Fibroblast of lung (primary cell): ENCODE data around the gene TRAPPC5. TPM values are rescaled to one million over a fixed set of nuclear protein-coding genes. Genes with fewer than 3 reads are reported as not detected.
A peak's percentile ranks its signal among the peaks of the same experiment; 100 is the strongest.

Experiments
- DNase-seq, 2 donors: peaks; one replicate each; pipeline versions ENCODE4 v3.0.0 to v3.0.0-alpha.2; 2010; ENCODE audit warnings: low read depth in 2 of 2
- H2AFZ ChIP-seq: 2 replicates; pipeline ENCODE4 v1.5.1; 2012; ENCODE audit warnings: low read length, control low read depth, inconsistent platforms
- H3K27ac ChIP-seq: 2 replicates; pipeline ENCODE4 v1.5.1; 2011; ENCODE audit warnings: low read length, control low read depth; ENCODE audit not compliant: insufficient read depth
- H3K27me3 ChIP-seq: 2 replicates; pipeline ENCODE4 v1.5.1; 2011; ENCODE audit warnings: mild to moderate bottlenecking, low read length; ENCODE audit not compliant: control insufficient read depth, insufficient read depth
- H3K36me3 ChIP-seq: 2 replicates; pipeline ENCODE4 v1.5.1; 2011; ENCODE audit warnings: low read length; ENCODE audit not compliant: control insufficient read depth, insufficient read depth
- H3K4me1 ChIP-seq: 2 replicates; pipeline ENCODE4 v1.5.1; 2011; ENCODE audit warnings: low read length; ENCODE audit not compliant: control insufficient read depth, insufficient read depth; ENCODE audit errors: extremely low read depth
- H3K4me2 ChIP-seq: 2 replicates; pipeline ENCODE4 v1.5.1; 2011; ENCODE audit warnings: low read length, control low read depth; ENCODE audit not compliant: insufficient read depth; ENCODE audit errors: extremely low read depth
- H3K4me3 ChIP-seq, 4 experiments: fragments of 200-600 bp in 1 of 4; sonication (generic) in 1 of 4; replicated peaks in 1 of 4; 2 replicates each; pipeline ENCODE4 v1.5.1; 2011 to 2016; ENCODE audit warnings: low read length in 4 of 4, low read depth in 3 of 4, mild to moderate bottlenecking in 3 of 4, control low read depth in 2 of 4, inconsistent platforms in 1 of 4, mixed read lengths in 1 of 4; ENCODE audit not compliant: insufficient read depth in 1 of 4; ENCODE audit errors: control extremely low read depth in 1 of 4
- H3K79me2 ChIP-seq: 2 replicates; pipeline ENCODE4 v1.5.1; 2012; ENCODE audit warnings: mild to moderate bottlenecking, low read length, inconsistent platforms; ENCODE audit not compliant: control insufficient read depth, insufficient read depth
- H3K9ac ChIP-seq: 2 replicates; pipeline ENCODE4 v1.5.1; 2011; ENCODE audit warnings: mild to moderate bottlenecking, low read length, control low read depth; ENCODE audit not compliant: insufficient read depth
- H3K9me3 ChIP-seq: 2 replicates; pipeline ENCODE4 v1.5.1; 2012; ENCODE audit warnings: low read depth, low read length; ENCODE audit not compliant: control insufficient read depth, insufficient read depth
- H4K20me1 ChIP-seq: 2 replicates; pipeline ENCODE4 v1.5.1; 2011; ENCODE audit warnings: low read length; ENCODE audit not compliant: control insufficient read depth, insufficient read depth; ENCODE audit errors: extremely low read depth
- EZH2 ChIP-seq: IDR thresholded peaks from 2 replicates; pipeline ENCODE4 v1.5.1; 2012; ENCODE audit warnings: low read length, control low read depth, mild to moderate bottlenecking; ENCODE audit errors: missing control alignments
- polyA plus RNA-seq, 2 donors: library from polyadenylated mRNA; depleted of rRNA in 1 of 2; stranded (reverse) in 1 of 2; unstranded in 1 of 2; fragments of >200 nt; gene quantifications; 2 replicates each; pipeline ENCODE4 v1.2.1, GENCODE V29; 2011 to 2012; ENCODE audit warnings: missing spikeins in 1 of 2
- total RNA-seq: library from RNA; depleted of rRNA; stranded (reverse); fragments of >200 nt; gene quantifications from 2 replicates; pipeline ENCODE4 v1.2.1, GENCODE V29; 2014
- TF ChIP-seq, protein P1 (sequence below), 2 donors: IDR thresholded peaks in 1 of 2; conservative IDR thresholded peaks in 1 of 2; 1 replicate in 1 of 2; 2 replicates in 1 of 2; pipeline ENCODE4 v1.5.1; 2011 to 2012; ENCODE audit warnings: low read length in 2 of 2, control low read depth in 1 of 2, inconsistent platforms in 1 of 2, low read depth in 1 of 2, mild to moderate bottlenecking in 1 of 2

Gene TRAPPC5
- total and polyA plus RNA-seq, 2 donors (not counting 1 experiment from before 2014, with no cell fraction given): 19.4 to 103 TPM

DNA sequence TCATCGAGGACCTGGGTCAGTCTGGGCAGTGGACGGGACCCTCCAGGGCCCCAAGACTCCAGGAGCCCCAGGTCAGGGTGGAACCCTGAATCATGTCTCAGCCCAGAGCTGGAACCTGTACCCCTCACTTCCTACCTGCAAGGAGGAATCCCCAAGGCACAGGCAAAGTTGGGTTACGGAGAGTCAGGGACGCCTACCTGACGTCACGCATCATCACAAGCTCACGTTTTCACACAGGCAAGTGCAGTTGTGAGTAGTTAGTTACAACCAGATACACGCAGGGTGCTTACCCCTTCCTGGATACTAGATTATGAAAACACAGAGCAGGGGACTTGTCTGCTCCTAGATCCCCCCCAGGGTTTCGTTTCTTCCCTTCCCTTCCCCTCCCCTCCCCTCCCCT, 9.8 kb upstream of the TRAPPC5 start:
- no peak overlapping the region for H3K27ac ChIP-seq
- DNase-seq: no peak

DNA sequence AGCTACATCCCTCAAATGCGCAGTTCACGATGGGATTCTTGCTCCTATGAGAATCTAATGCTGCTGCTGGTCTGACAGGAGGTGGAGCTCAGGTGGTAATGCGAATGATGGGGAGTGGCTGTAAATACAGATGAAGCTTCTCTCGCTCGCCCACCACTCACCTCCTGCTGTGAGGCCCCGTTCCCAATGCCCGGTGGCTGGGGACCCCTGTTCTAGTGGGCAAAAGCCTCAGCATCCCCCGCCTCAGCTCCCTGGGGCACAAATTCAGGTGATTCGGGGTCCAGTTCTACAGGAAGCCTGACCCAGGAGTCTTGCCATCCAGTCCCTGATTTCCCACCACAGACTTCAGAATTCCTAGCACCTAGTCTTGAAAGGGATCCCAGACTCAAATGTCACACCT, 8.1 kb upstream of the TRAPPC5 start:
- Histone ChIP-seq H3K27ac (no peak overlapping the region), H3K27me3 (no peaks in the 10 kb centered on the region), H3K4me3 (no peak overlapping the region), H3K79me2 (no peaks in the 10 kb centered on the region), H3K9ac (no peak overlapping the region), H3K4me1 (no peaks in the 10 kb centered on the region), H3K4me2 (no peak overlapping the region), H3K9me3 (no peaks in the 10 kb centered on the region), H3K36me3 (no peaks in the 10 kb centered on the region), H4K20me1 (no peaks in the 10 kb centered on the region), H2AFZ (no peak overlapping the region)
- no peak for DNase-seq
- TF ChIP-seq EZH2: no peak
- TF ChIP-seq, protein P1, sequence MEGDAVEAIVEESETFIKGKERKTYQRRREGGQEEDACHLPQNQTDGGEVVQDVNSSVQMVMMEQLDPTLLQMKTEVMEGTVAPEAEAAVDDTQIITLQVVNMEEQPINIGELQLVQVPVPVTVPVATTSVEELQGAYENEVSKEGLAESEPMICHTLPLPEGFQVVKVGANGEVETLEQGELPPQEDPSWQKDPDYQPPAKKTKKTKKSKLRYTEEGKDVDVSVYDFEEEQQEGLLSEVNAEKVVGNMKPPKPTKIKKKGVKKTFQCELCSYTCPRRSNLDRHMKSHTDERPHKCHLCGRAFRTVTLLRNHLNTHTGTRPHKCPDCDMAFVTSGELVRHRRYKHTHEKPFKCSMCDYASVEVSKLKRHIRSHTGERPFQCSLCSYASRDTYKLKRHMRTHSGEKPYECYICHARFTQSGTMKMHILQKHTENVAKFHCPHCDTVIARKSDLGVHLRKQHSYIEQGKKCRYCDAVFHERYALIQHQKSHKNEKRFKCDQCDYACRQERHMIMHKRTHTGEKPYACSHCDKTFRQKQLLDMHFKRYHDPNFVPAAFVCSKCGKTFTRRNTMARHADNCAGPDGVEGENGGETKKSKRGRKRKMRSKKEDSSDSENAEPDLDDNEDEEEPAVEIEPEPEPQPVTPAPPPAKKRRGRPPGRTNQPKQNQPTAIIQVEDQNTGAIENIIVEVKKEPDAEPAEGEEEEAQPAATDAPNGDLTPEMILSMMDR (conservative IDR thresholded peaks at IDR 0.05 in 1 of 2, IDR thresholded peaks at IDR 0.05 in 1 of 2; ENCODE audit: low read depth in 1 of 2, low read length in 2 of 2): no peak

More for the DNA sequence above, 9.8 kb upstream of the TRAPPC5 start:
- no peak overlapping the region for H3K4me3 ChIP-seq
- no peaks in the 10 kb centered on the region for H3K79me2 ChIP-seq
- TF ChIP-seq, protein P1 (conservative IDR thresholded peaks at IDR 0.05 in 1 of 2, IDR thresholded peaks at IDR 0.05 in 1 of 2; ENCODE audit: low read depth in 1 of 2, low read length in 2 of 2): no peak
- no peak for TF ChIP-seq EZH2
- H3K36me3 ChIP-seq: no peaks in the 10 kb centered on the region
- no peak overlapping the region for H3K4me2 ChIP-seq
- H3K4me1 ChIP-seq: no peaks in the 10 kb centered on the region
- H3K9ac ChIP-seq: no peak overlapping the region
- H3K9me3 ChIP-seq: no peaks in the 10 kb centered on the region
- H2AFZ ChIP-seq: no peak overlapping the region
- no peaks in the 10 kb centered on the region for H3K27me3 ChIP-seq
- H4K20me1 ChIP-seq: no peaks in the 10 kb centered on the region

DNA sequence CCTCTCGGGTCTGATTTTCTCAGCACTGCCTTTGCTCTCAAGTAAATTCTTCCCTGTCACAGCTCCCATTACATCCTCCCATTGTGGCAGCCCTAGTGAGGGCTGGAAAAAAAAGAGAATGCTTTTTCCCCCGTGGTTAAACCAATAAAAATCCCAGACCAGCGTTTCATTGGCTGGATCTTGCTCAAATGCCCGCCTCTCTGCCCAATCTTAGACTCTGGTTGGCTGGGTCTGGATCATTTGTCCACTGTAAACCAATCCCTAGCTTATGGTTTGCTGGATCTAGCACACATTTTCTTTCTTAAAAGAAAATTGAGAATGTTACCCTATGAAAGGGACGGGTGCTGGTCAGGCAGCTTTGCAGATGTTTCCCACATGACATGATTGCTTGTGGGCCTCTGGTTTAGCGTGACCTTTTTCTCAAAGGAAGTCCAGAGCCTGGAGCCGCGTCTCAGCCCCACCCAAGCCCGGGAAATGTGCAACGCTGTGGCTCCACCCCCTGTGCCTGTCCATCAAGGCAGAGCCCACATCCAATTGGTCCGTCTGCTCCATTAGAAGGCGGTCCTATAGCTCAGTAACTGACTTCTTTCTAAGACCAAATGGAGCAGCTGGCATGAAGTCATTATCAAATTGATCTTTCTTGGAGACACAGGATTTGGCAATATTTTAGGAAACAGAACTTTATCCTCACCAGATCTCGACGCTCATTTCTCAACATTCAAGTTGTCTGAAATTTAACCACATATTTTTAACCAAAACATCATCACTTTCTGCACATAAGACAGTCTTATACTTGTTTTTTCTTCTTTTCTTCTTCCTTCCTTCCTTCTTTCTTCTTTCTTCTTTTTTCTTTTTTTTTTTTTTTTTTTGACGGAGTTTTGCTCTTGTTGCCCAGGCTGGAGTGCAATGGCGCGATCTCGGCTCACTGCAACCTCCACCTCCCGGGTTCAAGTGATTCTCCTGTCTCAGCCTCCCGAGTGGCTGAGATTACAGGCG, 6.3 kb upstream of the TRAPPC5 start:
- no peak overlapping the region for H2AFZ ChIP-seq
- H3K4me1 ChIP-seq: no peaks in the 10 kb centered on the region
- no peak overlapping the region for H3K27ac ChIP-seq
- H3K4me2 ChIP-seq: no peak overlapping the region
- no peaks in the 10 kb centered on the region for H3K9me3 ChIP-seq
- H3K9ac ChIP-seq: no peak overlapping the region
- peaks cover 2% of the 10 kb centered on the region for H3K27me3 ChIP-seq
- H3K79me2 ChIP-seq: no peaks in the 10 kb centered on the region
- H3K4me3 ChIP-seq: no peak overlapping the region
- H4K20me1 ChIP-seq: no peaks in the 10 kb centered on the region
- no peaks in the 10 kb centered on the region for H3K36me3 ChIP-seq
- peak; percentile 38 to 78 for DNase-seq
- no peak for TF ChIP-seq EZH2
- TF ChIP-seq, protein P1 (conservative IDR thresholded peaks at IDR 0.05 in 1 of 2, IDR thresholded peaks at IDR 0.05 in 1 of 2; ENCODE audit: low read depth in 1 of 2, low read length in 2 of 2): no peak
